ENCODE measurements around the gene LILRB5. TPM values are rescaled to one million over a fixed set of nuclear protein-coding genes. Genes with fewer than 3 reads are reported as not detected.
"Not testable (repeated sequence)": the region's sequence is repeated elsewhere in the genome, so short reads cannot be mapped to it uniquely, and the experiment has no call there.

Gene LILRB5
- 4.2 TPM for total RNA-seq
- 5.6 TPM for polyA plus RNA-seq

GRCh38 chr19:54257116-54257480 lies at the start of gene LILRB5:
Gene LILRB5 (minus strand): TSS chr19:54257273. CDS start chr19:54257193, 80 bp downstream.
- no peak within 1 kb of the TSS for H3K4me3 ChIP-seq (ENCODE audit: low read depth, low read length)
- WGBS, result 71% methylated on average over 9 of the region's 9 CpGs
- DNase-seq (ENCODE audit: extremely low spot score), result no peak
- H3K4me1 ChIP-seq (ENCODE audit: insufficient read depth), result no peaks in the 10 kb centered on the region
- H3K27ac ChIP-seq (ENCODE audit: low read depth), result no peak within 1 kb of the TSS
- no peaks in the 10 kb centered on the region for H3K36me3 ChIP-seq (ENCODE audit: insufficient read depth)

DNA sequence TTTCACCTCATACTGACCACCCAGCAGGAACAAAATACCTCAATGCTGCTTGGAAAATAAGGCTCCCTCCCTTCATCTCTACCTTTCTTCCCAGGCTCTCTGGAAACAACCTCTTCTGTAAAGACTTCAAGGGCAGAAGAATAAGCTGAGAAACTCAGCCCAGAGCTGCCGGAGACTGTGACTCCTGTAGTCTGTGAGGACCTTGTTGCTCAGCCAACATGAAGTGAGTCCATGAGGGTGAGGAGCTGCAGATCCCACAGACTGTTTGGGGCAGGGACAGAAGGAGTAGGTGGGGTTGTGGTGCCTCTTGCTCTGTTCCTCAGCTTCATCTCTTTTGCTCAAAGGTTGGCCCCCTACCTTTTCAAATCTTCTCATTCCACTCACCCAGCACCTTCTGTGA lies 48.1 kb upstream of the LILRB5 start:
- H3K36me3 ChIP-seq (ENCODE audit: insufficient read depth), result no peaks in the 10 kb centered on the region
- no peak for DNase-seq (ENCODE audit: extremely low spot score)
- H3K4me1 ChIP-seq (ENCODE audit: insufficient read depth), result no peaks in the 10 kb centered on the region
- H3K4me3 ChIP-seq (ENCODE audit: low read depth, low read length), result no peak overlapping the region
- WGBS, result 84% methylated on average over 1 of the region's 1 CpG
- H3K27ac ChIP-seq (ENCODE audit: low read depth), result no peak overlapping the region

GRCh38 chr19:54302257-54302656 lies 45.2 kb upstream of the LILRB5 start:
- Histone ChIP-seq H3K27ac (ENCODE audit: low read depth) (no peak overlapping the region), H3K36me3 (ENCODE audit: insufficient read depth) (no peaks in the 10 kb centered on the region), H3K4me3 (ENCODE audit: low read depth, low read length) (no peak overlapping the region), H3K4me1 (ENCODE audit: insufficient read depth) (no peaks in the 10 kb centered on the region)
- 63% methylated on average over 4 of the region's 4 CpGs for WGBS
- DNase-seq (ENCODE audit: extremely low spot score), result no peak

- Histone ChIP-seq H3K36me3 (ENCODE audit: insufficient read depth) (no peaks in the 10 kb centered on the region), H3K4me1 (ENCODE audit: insufficient read depth) (no peaks in the 10 kb centered on the region), H3K4me3 (ENCODE audit: low read depth, low read length) (no peak overlapping the region), H3K27ac (ENCODE audit: low read depth) (no peak overlapping the region)
- no peak for DNase-seq (ENCODE audit: extremely low spot score)
- 86% methylated on average over 5 of the region's 5 CpGs for WGBS
Observed at GRCh38 chr19:54299515-54299914, 42.4 kb upstream of the LILRB5 start.

- H3K36me3 ChIP-seq (ENCODE audit: insufficient read depth), result no peaks in the 10 kb centered on the region
- DNase-seq (ENCODE audit: extremely low spot score), result no peak
- 58% methylated on average over 7 of the region's 7 CpGs for WGBS
- H3K4me1 ChIP-seq (ENCODE audit: insufficient read depth), result no peaks in the 10 kb centered on the region
- no peak overlapping the region for H3K27ac ChIP-seq (ENCODE audit: low read depth)
- no peak overlapping the region for H3K4me3 ChIP-seq (ENCODE audit: low read depth, low read length)
Observed at GRCh38 chr19:54299126-54299498, 42.0 kb upstream of the LILRB5 start.

- no peak for DNase-seq (ENCODE audit: extremely low spot score)
- Histone ChIP-seq H3K4me1 (ENCODE audit: insufficient read depth) (no peaks in the 10 kb centered on the region), H3K27ac (ENCODE audit: low read depth) (no peak overlapping the region), H3K36me3 (ENCODE audit: insufficient read depth) (no peaks in the 10 kb centered on the region), H3K4me3 (ENCODE audit: low read depth, low read length) (no peak overlapping the region)
- 62% methylated on average over 4 of the region's 4 CpGs for WGBS
Observed at GRCh38 chr19:54298357-54299125, 41.5 kb upstream of the LILRB5 start.

DNA sequence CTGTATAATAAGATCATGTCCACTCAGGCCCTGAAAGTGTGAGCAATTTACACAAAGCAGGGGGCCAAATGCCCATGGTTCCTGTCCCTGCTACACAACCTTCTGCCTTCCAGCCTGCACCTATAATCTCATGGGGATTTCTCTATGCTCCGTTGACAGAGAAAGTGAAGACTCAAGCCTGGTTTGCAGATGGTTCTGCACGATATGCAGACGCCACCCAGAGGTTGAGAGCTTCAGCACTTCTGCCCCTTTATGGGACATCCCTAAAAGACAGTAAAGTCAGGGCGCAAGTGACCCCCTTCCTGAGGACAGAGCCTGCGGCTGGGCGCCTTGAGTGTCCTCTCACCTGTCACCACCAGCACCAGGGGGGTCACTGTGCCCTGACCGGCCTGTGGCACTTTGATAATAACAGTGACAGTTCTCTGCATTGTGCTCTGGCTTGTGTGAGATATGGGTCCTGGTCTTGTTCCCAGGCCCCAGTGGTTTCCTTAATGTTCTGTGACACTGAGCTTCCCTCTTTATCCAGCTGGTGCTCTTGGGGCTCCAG lies 40.8 kb upstream of the LILRB5 start:
- H3K4me1 ChIP-seq (ENCODE audit: insufficient read depth), result no peaks in the 10 kb centered on the region
- 39% methylated on average over 7 of the region's 7 CpGs for WGBS
- no peak overlapping the region for H3K4me3 ChIP-seq (ENCODE audit: low read depth, low read length)
- no peak for DNase-seq (ENCODE audit: extremely low spot score)
- no peaks in the 10 kb centered on the region for H3K36me3 ChIP-seq (ENCODE audit: insufficient read depth)
- H3K27ac ChIP-seq (ENCODE audit: low read depth), result no peak overlapping the region

DNA sequence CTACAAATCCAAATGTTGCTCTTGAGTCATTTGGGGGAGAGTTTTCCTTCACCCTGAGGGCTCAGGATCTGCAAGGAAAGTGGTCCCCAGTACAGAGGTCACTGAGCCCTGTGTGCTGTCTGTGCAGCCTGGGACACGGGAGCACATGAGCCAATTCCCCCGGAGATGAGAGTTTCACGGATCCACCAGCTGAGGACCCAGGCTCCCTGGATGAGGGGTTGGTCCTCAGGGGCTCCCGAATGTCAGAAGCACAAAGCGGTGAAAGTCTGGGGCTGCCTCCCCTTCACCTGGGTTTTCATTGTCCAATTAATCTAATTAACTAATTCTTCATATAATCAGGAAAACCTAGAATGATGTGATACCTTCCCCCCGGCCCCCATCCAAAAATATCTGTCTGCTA lies 37.5 kb upstream of the LILRB5 start:
- DNase-seq (ENCODE audit: extremely low spot score), result no peak

DNA sequence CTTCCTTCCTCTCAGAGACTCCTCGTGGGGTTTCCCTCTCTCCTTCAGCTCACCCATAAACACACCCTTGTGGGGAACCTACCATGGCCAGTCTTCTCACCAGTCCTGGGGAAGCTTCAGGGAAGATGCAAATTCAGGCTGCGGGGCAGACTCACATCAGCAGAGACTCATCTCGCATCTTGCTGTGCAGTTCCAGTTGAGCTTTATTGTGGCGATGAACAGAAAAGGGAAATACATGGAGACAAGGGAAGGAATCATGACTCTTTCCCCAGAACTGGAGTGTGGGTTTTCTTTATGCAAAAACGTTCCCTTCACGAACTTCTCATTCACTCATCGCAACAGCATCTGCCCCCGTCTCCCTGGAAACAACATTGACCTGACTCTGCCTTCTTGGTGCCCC lies 32.1 kb upstream of the LILRB5 start:
- 60% methylated on average over 8 of the region's 8 CpGs for WGBS
- not testable (repeated sequence) for H3K4me3 ChIP-seq (ENCODE audit: low read depth, low read length); DNase-seq (ENCODE audit: extremely low spot score)

More for the DNA sequence above, 37.5 kb upstream of the LILRB5 start:
- Histone ChIP-seq H3K4me3 (ENCODE audit: low read depth, low read length) (no peak overlapping the region), H3K36me3 (ENCODE audit: insufficient read depth) (no peaks in the 10 kb centered on the region), H3K27ac (ENCODE audit: low read depth) (no peak overlapping the region), H3K4me1 (ENCODE audit: insufficient read depth) (no peaks in the 10 kb centered on the region)
- 86% methylated on average over 6 of the region's 6 CpGs for WGBS

DNA sequence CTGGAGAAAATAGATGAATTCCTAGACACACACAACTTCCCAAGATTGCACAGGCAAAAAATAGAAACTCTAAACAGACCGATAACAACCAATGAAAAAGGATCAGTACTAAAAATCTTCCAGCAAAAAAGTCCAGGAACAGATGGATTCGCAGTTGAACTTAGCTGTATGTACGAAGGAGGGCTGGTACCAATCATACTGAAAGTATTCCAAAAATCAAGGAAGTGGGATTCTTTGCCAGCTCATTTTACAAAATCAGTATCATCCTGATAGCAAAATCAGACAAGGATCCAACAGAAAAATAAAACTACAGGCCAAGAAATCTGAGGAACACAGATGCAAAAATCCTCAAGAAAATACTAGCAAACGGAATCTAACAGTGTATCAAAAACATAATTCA lies 30.4 kb upstream of the LILRB5 start:
- no peaks in the 10 kb centered on the region for H3K36me3 ChIP-seq (ENCODE audit: insufficient read depth)
- 35% methylated on average over 4 of the region's 4 CpGs for WGBS
- DNase-seq (ENCODE audit: extremely low spot score), result no peak
- H3K4me1 ChIP-seq (ENCODE audit: insufficient read depth), result no peaks in the 10 kb centered on the region
- H3K27ac ChIP-seq (ENCODE audit: low read depth), result no peak overlapping the region
- H3K4me3 ChIP-seq (ENCODE audit: low read depth, low read length), result no peak overlapping the region

More for the DNA sequence above, 32.1 kb upstream of the LILRB5 start:
- H3K27ac ChIP-seq (ENCODE audit: low read depth); H3K4me1 ChIP-seq (ENCODE audit: insufficient read depth); H3K36me3 ChIP-seq (ENCODE audit: insufficient read depth): not testable (repeated sequence)

DNA sequence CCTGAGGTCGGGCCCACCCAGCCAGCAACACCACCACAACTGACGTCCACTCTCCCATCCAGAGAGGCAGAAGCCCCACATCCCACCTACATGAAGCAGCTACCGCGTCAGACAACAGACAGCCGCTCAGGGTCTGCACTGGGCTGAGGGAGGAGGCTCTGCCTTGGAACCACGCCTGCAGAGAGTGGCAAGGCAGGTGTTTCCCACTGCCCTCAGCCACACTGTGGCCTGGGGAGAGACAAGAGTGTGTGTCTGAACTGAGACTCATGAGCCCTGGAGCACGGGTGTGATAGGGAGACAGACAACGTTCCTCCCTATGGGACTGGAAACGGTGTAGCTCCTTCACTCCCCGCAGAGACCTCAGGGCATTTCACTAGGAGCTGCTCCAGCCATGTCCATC lies 29.2 kb upstream of the LILRB5 start:
- not testable (repeated sequence) for H3K27ac ChIP-seq (ENCODE audit: low read depth); H3K36me3 ChIP-seq (ENCODE audit: insufficient read depth); H3K4me1 ChIP-seq (ENCODE audit: insufficient read depth); H3K4me3 ChIP-seq (ENCODE audit: low read depth, low read length); DNase-seq (ENCODE audit: extremely low spot score)
- WGBS, result 69% methylated on average over 8 of the region's 10 CpGs

- not testable (repeated sequence) for H3K36me3 ChIP-seq (ENCODE audit: insufficient read depth); H3K4me3 ChIP-seq (ENCODE audit: low read depth, low read length); DNase-seq (ENCODE audit: extremely low spot score); H3K27ac ChIP-seq (ENCODE audit: low read depth); H3K4me1 ChIP-seq (ENCODE audit: insufficient read depth)
- 72% methylated on average over 11 of the region's 12 CpGs for WGBS
Observed at GRCh38 chr19:54285427-54286056, 28.5 kb upstream of the LILRB5 start.

DNA sequence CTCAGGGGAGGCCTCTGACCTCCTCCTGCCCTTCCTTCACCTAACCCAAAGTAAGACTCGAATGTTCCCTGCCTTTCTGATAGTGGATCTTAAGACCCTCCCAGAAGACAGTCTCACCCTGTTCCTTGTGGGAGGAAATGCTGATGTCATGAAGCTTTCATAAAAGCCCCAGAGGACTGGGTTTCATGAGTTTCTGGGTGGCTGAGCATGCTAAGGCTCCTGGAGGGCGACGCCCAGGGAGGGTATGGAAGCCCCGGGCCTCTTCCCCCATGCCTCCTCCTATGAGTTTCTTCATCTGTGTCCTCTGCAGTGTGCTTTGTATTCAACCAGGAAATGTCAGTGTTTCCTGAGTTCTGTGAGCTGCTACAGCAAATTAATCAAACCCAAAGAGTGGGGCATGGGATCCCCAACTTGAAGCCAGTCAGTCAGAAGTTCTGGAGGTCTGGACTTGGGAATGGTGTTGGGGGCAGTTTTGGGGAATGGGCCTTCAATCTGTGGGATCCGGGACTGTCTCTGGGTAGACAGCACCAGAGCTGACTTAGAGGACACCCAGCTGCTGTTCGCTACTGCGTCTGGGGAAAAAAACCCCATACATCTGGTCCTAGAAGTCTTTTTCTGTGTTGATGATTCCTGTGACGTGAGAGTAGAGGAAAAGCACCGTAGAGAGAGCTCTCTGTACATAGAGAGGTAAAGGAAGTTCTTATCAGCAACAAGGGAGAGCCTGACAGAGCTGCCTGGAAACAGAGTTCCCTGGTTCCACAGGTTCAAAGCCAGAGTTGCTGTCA lies 25.8 kb upstream of the LILRB5 start:
- Histone ChIP-seq H3K27ac (ENCODE audit: low read depth) (no peak overlapping the region), H3K36me3 (ENCODE audit: insufficient read depth) (no peaks in the 10 kb centered on the region), H3K4me3 (ENCODE audit: low read depth, low read length) (no peak overlapping the region), H3K4me1 (ENCODE audit: insufficient read depth) (no peaks in the 10 kb centered on the region)
- no peak for DNase-seq (ENCODE audit: extremely low spot score)
- WGBS, result 41% methylated on average over 9 of the region's 9 CpGs

DNA sequence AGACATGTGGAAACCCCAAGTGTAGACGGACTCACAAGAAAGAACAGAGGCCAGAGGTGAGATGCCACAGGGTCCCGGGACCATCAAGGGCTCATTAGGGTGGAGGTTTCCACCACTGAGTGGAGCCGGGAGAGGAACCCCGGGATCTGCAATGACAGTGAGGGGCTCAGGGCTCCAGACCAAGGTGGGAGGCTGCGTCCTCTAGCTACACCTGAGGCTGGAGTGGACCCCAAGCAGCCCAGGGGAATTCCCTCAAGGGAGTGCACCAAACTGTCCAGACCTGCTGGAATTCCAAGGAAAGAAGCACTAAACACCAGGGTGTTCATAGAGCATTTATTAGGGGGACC lies 24.6 kb upstream of the LILRB5 start:
- 73% methylated on average over 5 of the region's 5 CpGs for WGBS
- not testable (repeated sequence) for DNase-seq (ENCODE audit: extremely low spot score); H3K27ac ChIP-seq (ENCODE audit: low read depth); H3K4me1 ChIP-seq (ENCODE audit: insufficient read depth); H3K4me3 ChIP-seq (ENCODE audit: low read depth, low read length); H3K36me3 ChIP-seq (ENCODE audit: insufficient read depth)
